Measurements from ENCODE around the gene LRRTM4. TPM values are rescaled to one million over a fixed set of nuclear protein-coding genes. Genes with fewer than 3 reads are reported as not detected.
"Not testable (repeated sequence)": the region's sequence is repeated elsewhere in the genome, so short reads cannot be mapped to it uniquely, and the experiment has no call there.

LRRTM4 gene
- total RNA-seq, 1 donor from 2014 or later = not detected

DNA sequence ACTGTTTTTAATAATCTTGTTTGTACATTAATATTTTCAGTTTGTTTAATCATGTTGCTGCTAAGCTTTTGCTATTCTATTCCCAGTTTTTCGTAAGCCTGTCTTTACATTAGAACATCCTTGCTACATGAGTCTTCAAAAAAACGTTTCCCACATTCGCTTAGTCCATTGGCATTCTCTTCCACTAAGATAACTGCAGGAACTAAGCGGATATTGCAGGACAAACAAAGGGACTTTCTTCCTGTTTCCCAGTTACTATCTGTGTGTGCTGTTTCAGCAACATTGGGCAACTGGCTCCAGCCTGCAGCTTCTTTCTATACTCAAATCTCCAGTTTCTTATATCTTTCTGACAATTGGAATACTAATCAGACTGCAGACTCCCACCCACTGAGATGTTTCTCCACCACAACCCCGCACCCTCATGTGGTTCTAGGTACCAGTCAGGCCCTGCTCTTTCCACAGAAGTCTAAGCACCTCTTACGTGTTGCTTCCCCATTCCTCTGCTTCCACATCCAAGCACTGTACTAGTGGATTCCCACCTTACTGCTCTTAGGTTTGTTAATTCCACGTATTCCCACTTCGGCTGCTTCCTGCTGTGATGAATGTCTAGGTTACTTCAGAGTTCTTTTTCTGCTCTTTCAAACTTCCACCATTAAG, 420.3 kb downstream of the LRRTM4 start:
- no peak for DNase-seq (ENCODE audit: extremely low spot score, unreplicated experiment)
- Mint-ChIP-seq H3K9me3 (ENCODE audit: unreplicated experiment) (peaks cover 3% of the 10 kb centered on the region), H3K36me3 (ENCODE audit: unreplicated experiment) (no peaks in the 10 kb centered on the region), H3K4me3 (ENCODE audit: unreplicated experiment) (no peak overlapping the region), H3K27me3 (ENCODE audit: unreplicated experiment) (no peaks in the 10 kb centered on the region), H3K4me1 (ENCODE audit: unreplicated experiment) (no peaks in the 10 kb centered on the region), H3K27ac (ENCODE audit: unreplicated experiment) (no peak overlapping the region)
- TF ChIP-seq, protein P1, sequence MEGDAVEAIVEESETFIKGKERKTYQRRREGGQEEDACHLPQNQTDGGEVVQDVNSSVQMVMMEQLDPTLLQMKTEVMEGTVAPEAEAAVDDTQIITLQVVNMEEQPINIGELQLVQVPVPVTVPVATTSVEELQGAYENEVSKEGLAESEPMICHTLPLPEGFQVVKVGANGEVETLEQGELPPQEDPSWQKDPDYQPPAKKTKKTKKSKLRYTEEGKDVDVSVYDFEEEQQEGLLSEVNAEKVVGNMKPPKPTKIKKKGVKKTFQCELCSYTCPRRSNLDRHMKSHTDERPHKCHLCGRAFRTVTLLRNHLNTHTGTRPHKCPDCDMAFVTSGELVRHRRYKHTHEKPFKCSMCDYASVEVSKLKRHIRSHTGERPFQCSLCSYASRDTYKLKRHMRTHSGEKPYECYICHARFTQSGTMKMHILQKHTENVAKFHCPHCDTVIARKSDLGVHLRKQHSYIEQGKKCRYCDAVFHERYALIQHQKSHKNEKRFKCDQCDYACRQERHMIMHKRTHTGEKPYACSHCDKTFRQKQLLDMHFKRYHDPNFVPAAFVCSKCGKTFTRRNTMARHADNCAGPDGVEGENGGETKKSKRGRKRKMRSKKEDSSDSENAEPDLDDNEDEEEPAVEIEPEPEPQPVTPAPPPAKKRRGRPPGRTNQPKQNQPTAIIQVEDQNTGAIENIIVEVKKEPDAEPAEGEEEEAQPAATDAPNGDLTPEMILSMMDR (IDR thresholded peaks at IDR 0.05) = no peak

DNA sequence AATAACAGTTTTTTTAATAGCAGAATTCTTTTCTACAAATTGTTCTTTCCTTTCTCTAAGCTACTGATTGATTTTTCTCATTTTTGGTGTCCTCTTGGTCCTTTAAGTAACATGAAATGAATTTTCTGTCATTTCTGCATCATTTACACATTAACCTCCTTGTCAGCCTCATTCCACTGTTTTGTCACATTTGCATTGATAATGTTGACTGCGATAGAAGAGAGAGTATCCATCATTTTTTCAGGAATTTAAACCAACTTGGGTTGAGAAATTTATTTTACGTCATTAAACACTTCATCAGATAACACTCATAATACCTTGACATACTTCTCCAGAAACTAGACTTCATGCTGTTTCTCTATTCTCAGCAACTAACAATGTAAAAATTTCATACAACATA, 422.2 kb downstream of the LRRTM4 start:
- Mint-ChIP-seq H3K36me3 (ENCODE audit: unreplicated experiment) (no peaks in the 10 kb centered on the region), H3K27ac (ENCODE audit: unreplicated experiment) (no peak overlapping the region), H3K4me1 (ENCODE audit: unreplicated experiment) (no peaks in the 10 kb centered on the region), H3K27me3 (ENCODE audit: unreplicated experiment) (no peaks in the 10 kb centered on the region), H3K9me3 (ENCODE audit: unreplicated experiment) (peaks cover 3% of the 10 kb centered on the region), H3K4me3 (ENCODE audit: unreplicated experiment) (no peak overlapping the region)
- DNase-seq (ENCODE audit: extremely low spot score, unreplicated experiment) = no peak
- TF ChIP-seq, protein P1 (IDR thresholded peaks at IDR 0.05) = no peak

DNA sequence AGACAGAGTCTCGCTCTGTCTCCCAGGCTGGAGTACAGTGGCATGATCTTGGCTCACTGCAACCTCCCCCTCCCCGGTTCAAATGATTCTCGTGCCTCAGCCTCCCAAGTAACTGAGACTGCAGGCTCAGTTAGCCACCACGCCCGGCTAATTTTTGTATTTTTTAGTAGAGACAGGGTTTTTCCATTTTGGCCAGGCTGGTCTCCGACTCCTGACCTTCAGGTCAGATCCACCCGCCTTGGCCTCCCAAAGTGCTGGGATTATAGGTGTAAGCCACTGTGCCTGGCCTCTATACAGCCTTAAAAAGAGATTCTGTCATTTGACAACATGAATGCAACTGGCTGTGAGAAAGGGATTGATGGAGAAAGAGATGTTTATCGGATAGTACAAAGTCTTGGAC, 426.7 kb downstream of the LRRTM4 start:
- not testable (repeated sequence) for H3K27ac Mint-ChIP-seq (ENCODE audit: unreplicated experiment); H3K36me3 Mint-ChIP-seq (ENCODE audit: unreplicated experiment); H3K27me3 Mint-ChIP-seq (ENCODE audit: unreplicated experiment); DNase-seq (ENCODE audit: extremely low spot score, unreplicated experiment); H3K4me1 Mint-ChIP-seq (ENCODE audit: unreplicated experiment); H3K4me3 Mint-ChIP-seq (ENCODE audit: unreplicated experiment)
- peaks cover 12% of the 10 kb centered on the region for H3K9me3 Mint-ChIP-seq (ENCODE audit: unreplicated experiment)

DNA sequence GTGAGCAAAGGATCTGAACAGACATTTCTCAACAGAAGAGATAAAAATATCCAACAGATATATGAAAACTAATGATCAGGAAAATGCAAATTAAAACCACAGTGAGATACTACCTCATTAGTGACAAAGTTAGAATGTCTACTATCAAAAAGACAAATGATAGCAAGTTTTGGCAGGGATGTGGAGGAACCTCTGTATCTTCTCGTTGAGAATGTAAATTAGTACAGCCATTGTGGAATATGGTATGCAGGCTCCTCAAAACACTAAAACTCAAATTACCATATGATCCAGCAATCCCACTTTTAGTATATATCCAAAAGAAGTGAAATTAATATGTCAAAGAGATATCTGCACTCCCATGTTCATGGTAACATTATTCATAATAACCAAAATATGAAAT, 427.1 kb downstream of the LRRTM4 start:
- no peak overlapping the region for H3K27ac Mint-ChIP-seq (ENCODE audit: unreplicated experiment)
- no peak overlapping the region for H3K4me3 Mint-ChIP-seq (ENCODE audit: unreplicated experiment)
- H3K4me1 Mint-ChIP-seq (ENCODE audit: unreplicated experiment) = no peaks in the 10 kb centered on the region
- H3K9me3 Mint-ChIP-seq (ENCODE audit: unreplicated experiment) = peaks cover 12% of the 10 kb centered on the region
- H3K27me3 Mint-ChIP-seq (ENCODE audit: unreplicated experiment) = peaks cover 7% of the 10 kb centered on the region
- TF ChIP-seq, protein P1 (IDR thresholded peaks at IDR 0.05) = no peak
- DNase-seq (ENCODE audit: extremely low spot score, unreplicated experiment) = no peak
- H3K36me3 Mint-ChIP-seq (ENCODE audit: unreplicated experiment) = no peaks in the 10 kb centered on the region

DNA sequence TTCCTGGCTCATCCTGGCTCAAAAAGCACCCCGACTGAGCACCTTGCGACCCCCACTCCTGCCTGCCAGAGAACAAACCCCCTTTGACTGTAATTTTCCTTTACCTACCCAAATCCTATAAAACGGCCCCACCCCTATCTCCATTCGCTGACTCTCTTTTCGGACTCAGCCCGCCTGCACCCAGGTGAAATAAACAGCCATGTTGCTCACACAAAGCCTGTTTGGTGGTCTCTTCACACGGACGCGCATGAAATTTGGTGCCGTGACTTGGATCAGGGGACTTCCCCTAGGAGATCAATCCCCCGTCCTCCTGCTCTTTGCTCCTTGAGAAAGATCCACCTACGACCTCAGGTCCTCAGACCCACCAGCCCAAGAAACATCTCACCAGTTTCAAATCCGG, 433.8 kb downstream of the LRRTM4 start:
- not testable (repeated sequence) for H3K36me3 Mint-ChIP-seq (ENCODE audit: unreplicated experiment); H3K27ac Mint-ChIP-seq (ENCODE audit: unreplicated experiment); H3K4me1 Mint-ChIP-seq (ENCODE audit: unreplicated experiment); H3K9me3 Mint-ChIP-seq (ENCODE audit: unreplicated experiment); DNase-seq (ENCODE audit: extremely low spot score, unreplicated experiment); H3K4me3 Mint-ChIP-seq (ENCODE audit: unreplicated experiment)
- H3K27me3 Mint-ChIP-seq (ENCODE audit: unreplicated experiment) = peaks cover 17% of the 10 kb centered on the region

DNA sequence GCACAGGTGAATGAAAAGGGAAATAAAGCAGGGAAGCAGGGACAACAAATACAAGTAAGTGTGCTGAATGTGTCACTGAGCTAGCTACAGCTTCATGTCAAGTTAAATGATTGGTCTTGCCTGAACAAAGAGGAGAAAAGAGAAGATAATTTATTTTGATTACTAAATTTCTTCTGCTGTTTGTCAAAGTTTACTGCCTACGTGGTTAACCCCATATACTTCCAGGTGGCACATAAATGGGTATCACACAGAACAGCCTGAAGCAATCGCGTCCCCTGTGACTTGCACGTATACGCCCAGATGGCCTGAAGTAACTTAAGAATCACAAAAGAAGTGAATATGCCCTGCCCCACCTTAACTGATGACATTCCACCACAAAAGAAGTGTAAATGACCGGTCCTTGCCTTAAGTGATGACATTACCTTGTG, 434.2 kb downstream of the LRRTM4 start:
- H3K27me3 Mint-ChIP-seq (ENCODE audit: unreplicated experiment) = peaks cover 17% of the 10 kb centered on the region
- no peak for DNase-seq (ENCODE audit: extremely low spot score, unreplicated experiment)
- no peak overlapping the region for H3K4me3 Mint-ChIP-seq (ENCODE audit: unreplicated experiment)
- H3K27ac Mint-ChIP-seq (ENCODE audit: unreplicated experiment) = no peak overlapping the region
- TF ChIP-seq, protein P1 (IDR thresholded peaks at IDR 0.05) = no peak
- peaks cover 9% of the 10 kb centered on the region for H3K9me3 Mint-ChIP-seq (ENCODE audit: unreplicated experiment)
- no peaks in the 10 kb centered on the region for H3K36me3 Mint-ChIP-seq (ENCODE audit: unreplicated experiment)
- H3K4me1 Mint-ChIP-seq (ENCODE audit: unreplicated experiment) = no peaks in the 10 kb centered on the region

Data from osteocyte (in vitro differentiated cells).